Neuronal stem cell (in vitro differentiated cells): Measurements from ENCODE around the gene C4orf54.

Experiments used
- DNase-seq: peaks from one replicate; pipeline ENCODE4 v3.0.0-alpha.2; 2013; ENCODE audit warnings: low spot score
- H2AFZ ChIP-seq: one replicate; pipeline ENCODE4 v1.6.1; 2013; ENCODE audit warnings: mild to moderate bottlenecking, low read length, inconsistent platforms
- H2AK5ac ChIP-seq: 2 replicates; pipeline ENCODE4 v1.6.1; 2013; ENCODE audit warnings: low read depth, mild to moderate bottlenecking, inconsistent platforms, low read length, moderate library complexity, mixed read lengths
- H2BK120ac ChIP-seq: 2 replicates; pipeline ENCODE4 v1.6.1; 2013; ENCODE audit warnings: low read depth, mild to moderate bottlenecking, inconsistent platforms, low read length, moderate library complexity, mixed read lengths
- H2BK12ac ChIP-seq: one replicate; pipeline ENCODE4 v1.6.1; 2013; ENCODE audit warnings: low read length, inconsistent platforms
- H2BK15ac ChIP-seq: 2 replicates; pipeline ENCODE4 v1.6.1; 2013; ENCODE audit warnings: mild to moderate bottlenecking, low read length, inconsistent platforms, mixed read lengths
- H2BK5ac ChIP-seq: one replicate; pipeline ENCODE4 v1.6.1; 2013; ENCODE audit warnings: inconsistent platforms, mild to moderate bottlenecking, low read length, moderate library complexity
- H3K14ac ChIP-seq: one replicate; pipeline ENCODE4 v1.6.1; 2013; ENCODE audit warnings: low read length, inconsistent platforms
- H3K18ac ChIP-seq: 2 replicates; pipeline ENCODE4 v1.6.1; 2013; ENCODE audit warnings: low read length, inconsistent platforms
- H3K23ac ChIP-seq: 2 replicates; pipeline ENCODE4 v1.6.1; 2013; ENCODE audit warnings: low read depth, mild to moderate bottlenecking, mixed read lengths, low read length, inconsistent platforms; ENCODE audit not compliant: poor library complexity
- H3K27ac ChIP-seq: replicated peaks from 3 replicates; pipeline ENCODE4 v1.5.1; 2013; ENCODE audit warnings: low read length, inconsistent platforms
- H3K27me3 ChIP-seq, 3 experiments: 2 replicates each; pipeline ENCODE4 v1.6.1; 2013; ENCODE audit warnings: low read length in 3 of 3, mild to moderate bottlenecking in 2 of 3, inconsistent platforms in 1 of 3, low read depth in 1 of 3, mixed read lengths in 1 of 3, moderate library complexity in 1 of 3; ENCODE audit not compliant: control insufficient read depth in 3 of 3, insufficient read depth in 3 of 3
- H3K36me3 ChIP-seq, 2 donors: replicated peaks in 1 of 2; 2 replicates each; pipeline ENCODE4 v1.6.1; 2013; ENCODE audit warnings: low read length in 2 of 2; ENCODE audit not compliant: control insufficient read depth in 2 of 2, insufficient read depth in 2 of 2
- H3K4ac ChIP-seq: 2 replicates; pipeline ENCODE4 v1.6.1; 2013; ENCODE audit warnings: inconsistent platforms, mild to moderate bottlenecking, low read length, moderate library complexity
- H3K4me1 ChIP-seq, 2 donors: 1 replicate in 1 of 2; 2 replicates in 1 of 2; pipeline ENCODE4 v1.6.1; 2013; ENCODE audit warnings: low read length in 2 of 2, low read depth in 1 of 2; ENCODE audit not compliant: control insufficient read depth in 2 of 2, insufficient read depth in 1 of 2
- H3K4me2 ChIP-seq: one replicate; pipeline ENCODE4 v1.6.1; 2013; ENCODE audit warnings: mild to moderate bottlenecking, low read length, inconsistent platforms; ENCODE audit not compliant: insufficient read depth, poor library complexity, severe bottlenecking
- H3K4me3 ChIP-seq, 2 donors: 2 replicates each; pipeline ENCODE4 v1.5.1; 2013; ENCODE audit warnings: low read length in 2 of 2, mild to moderate bottlenecking in 2 of 2, inconsistent platforms in 1 of 2, moderate library complexity in 1 of 2
- H3K79me1 ChIP-seq: one replicate; pipeline ENCODE4 v1.6.1; 2013; ENCODE audit warnings: low read depth, mild to moderate bottlenecking, inconsistent platforms, low read length, moderate library complexity
- H3K9ac ChIP-seq: one replicate; pipeline ENCODE4 v1.6.1; 2013; ENCODE audit warnings: mild to moderate bottlenecking, low read depth, low read length, inconsistent platforms; ENCODE audit not compliant: poor library complexity
- H3K9me3 ChIP-seq, 2 donors: replicated peaks in 1 of 2; 2 replicates each; pipeline versions ENCODE3 to v1.6.1; 2013; ENCODE audit warnings: low read length in 2 of 2, mild to moderate bottlenecking in 2 of 2, inconsistent platforms in 1 of 2, low read depth in 1 of 2, mixed read lengths in 1 of 2, moderate library complexity in 1 of 2; ENCODE audit not compliant: control insufficient read depth in 2 of 2, insufficient read depth in 1 of 2
- H4K8ac ChIP-seq: one replicate; pipeline ENCODE4 v1.6.1; 2013; ENCODE audit warnings: low read depth, mild to moderate bottlenecking, inconsistent platforms, low read length, moderate library complexity
- H4K91ac ChIP-seq: one replicate; pipeline ENCODE4 v1.6.1; 2013; ENCODE audit warnings: low read length, low read depth, mild to moderate bottlenecking, inconsistent platforms; ENCODE audit not compliant: poor library complexity
- WGBS, 2 donors: extraction: QIAGEN DNeasy Blood & Tissue Kit; methylation state at CpG; one replicate each; pipeline ENCODE4 v1.1.7; 2013; ENCODE audit warnings: missing lambda C conversion rate in 2 of 2, mixed read lengths in 1 of 2; ENCODE audit not compliant: insufficient read length in 2 of 2, insufficient replicate concordance in 1 of 2; ENCODE audit errors: extremely low coverage in 2 of 2; 5-methylcytosine and 5-hydroxymethylcytosine counted together

C4orf54 gene

DNA sequence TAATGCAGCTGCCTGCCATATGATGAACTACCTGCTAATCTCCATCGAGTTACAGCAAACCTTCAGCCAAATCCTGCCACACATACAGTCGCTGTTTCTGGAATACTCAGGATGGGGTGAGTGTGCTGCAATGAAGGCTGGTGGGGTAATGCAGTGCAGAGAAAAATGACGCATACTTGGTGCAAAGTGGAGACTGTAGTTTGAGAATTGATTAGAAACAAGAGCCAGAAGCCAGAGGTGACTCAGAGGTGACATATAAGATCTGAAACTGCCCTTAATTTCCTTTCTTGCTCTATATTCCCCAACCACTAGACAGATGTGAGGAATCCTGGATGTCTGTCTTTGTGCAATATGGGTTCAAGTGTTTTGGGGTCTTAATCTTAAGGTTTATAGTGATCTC, 22.0 kb downstream of the C4orf54 start:
- Histone ChIP-seq H3K4ac (no peak overlapping the region), H2AFZ (no peak overlapping the region), H3K79me1 (no peaks in the 10 kb centered on the region), H3K27me3 (no peaks in the 10 kb centered on the region), H4K8ac (no peak overlapping the region), H3K4me3 (no peak overlapping the region), H3K36me3 (no peaks in the 10 kb centered on the region), H2BK120ac (no peak overlapping the region), H3K18ac (no peak overlapping the region), H3K23ac (no peak overlapping the region), H3K27ac (no peak overlapping the region), H3K4me2 (no peak overlapping the region), H3K9ac (no peak overlapping the region), H2AK5ac (no peak overlapping the region), H2BK5ac (no peak overlapping the region), H3K4me1 (no peaks in the 10 kb centered on the region), H3K14ac (no peak overlapping the region), H4K91ac (no peak overlapping the region), H3K9me3 (no peaks in the 10 kb centered on the region), H2BK15ac (no peak overlapping the region), H2BK12ac (no peak overlapping the region)
- no CpG with 5 or more reads among the region's 3 CpGs for WGBS, 2 donors
- DNase-seq, result no peak

DNA sequence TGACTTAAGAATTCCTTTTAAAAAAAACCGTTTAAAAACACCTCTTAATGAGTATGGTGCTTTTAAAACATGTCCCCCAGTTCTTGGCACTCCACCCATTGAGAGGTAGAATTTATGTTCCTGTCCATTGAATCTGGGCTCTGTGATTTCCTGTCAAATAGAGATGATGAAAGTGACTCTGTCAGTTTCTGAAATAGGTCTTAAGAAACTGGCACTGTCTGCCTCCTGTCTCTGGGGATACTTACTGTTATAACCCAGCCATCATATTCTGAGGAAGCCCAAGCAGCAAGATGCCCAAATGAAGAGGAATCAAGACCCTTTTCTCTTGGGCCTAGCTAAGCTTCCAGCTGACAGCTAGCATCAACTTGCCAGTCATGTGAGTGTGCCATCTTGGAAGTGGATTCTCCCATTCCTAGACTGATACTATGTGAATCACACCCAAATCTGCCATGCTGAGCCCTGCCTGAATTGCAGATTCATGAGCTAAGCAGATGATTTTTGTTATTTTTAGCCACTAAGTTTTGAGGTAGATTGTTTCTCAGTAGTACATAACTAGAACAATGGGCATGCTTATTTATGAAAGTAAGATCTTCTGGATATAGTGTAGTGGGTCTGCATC, 22.8 kb downstream of the C4orf54 start:
- Histone ChIP-seq H3K9me3 (no peaks in the 10 kb centered on the region), H3K4me1 (no peaks in the 10 kb centered on the region), H3K36me3 (no peaks in the 10 kb centered on the region), H2BK5ac (no peak overlapping the region), H2AFZ (peak overlapping the region; percentile 1), H3K4ac (no peak overlapping the region), H3K14ac (no peak overlapping the region), H2AK5ac (no peak overlapping the region), H4K91ac (no peak overlapping the region), H3K79me1 (no peaks in the 10 kb centered on the region), H3K27ac (no peak overlapping the region), H2BK12ac (no peak overlapping the region), H3K9ac (no peak overlapping the region), H2BK120ac (no peak overlapping the region), H4K8ac (no peak overlapping the region), H3K23ac (no peak overlapping the region), H2BK15ac (no peak overlapping the region), H3K27me3 (no peaks in the 10 kb centered on the region), H3K18ac (no peak overlapping the region), H3K4me2 (no peak overlapping the region), H3K4me3 (no peak overlapping the region)
- no peak for DNase-seq
- WGBS, 2 donors, result no CpG with 5 or more reads among the region's 1 CpG

DNA sequence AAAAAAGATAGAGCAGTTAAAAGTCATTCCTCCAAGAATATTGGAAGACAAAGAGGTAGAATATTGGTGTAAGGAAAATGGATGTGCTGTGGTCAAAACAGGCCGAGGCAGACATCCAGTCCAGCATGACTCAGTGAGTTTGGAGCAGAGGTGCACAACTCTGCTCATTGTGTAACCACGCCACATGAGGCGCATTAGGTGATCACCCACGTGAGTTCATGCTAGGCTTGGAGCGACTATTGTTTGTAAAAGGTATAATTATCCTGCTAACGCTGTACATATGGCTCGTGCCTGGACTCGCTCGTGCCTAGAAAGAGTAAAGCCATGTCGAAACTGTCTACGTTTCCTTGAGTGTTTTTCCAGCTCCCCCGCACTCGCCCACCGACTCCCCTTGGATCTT, 23.9 kb downstream of the C4orf54 start:
- Histone ChIP-seq H2AFZ (no peak overlapping the region), H4K8ac (no peak overlapping the region), H4K91ac (no peak overlapping the region), H3K14ac (no peak overlapping the region), H2AK5ac (no peak overlapping the region), H2BK5ac (no peak overlapping the region), H3K9ac (no peak overlapping the region), H3K18ac (no peak overlapping the region), H3K27me3 (no peaks in the 10 kb centered on the region), H2BK120ac (no peak overlapping the region), H3K27ac (no peak overlapping the region), H3K4ac (no peak overlapping the region), H2BK15ac (no peak overlapping the region), H3K9me3 (no peaks in the 10 kb centered on the region), H3K79me1 (no peaks in the 10 kb centered on the region), H3K4me3 (no peak overlapping the region), H3K36me3 (no peaks in the 10 kb centered on the region), H2BK12ac (no peak overlapping the region), H3K4me2 (no peak overlapping the region), H3K4me1 (no peaks in the 10 kb centered on the region), H3K23ac (no peak overlapping the region)
- no CpG with 5 or more reads among the region's 14 CpGs for WGBS, 2 donors
- no peak for DNase-seq

DNA sequence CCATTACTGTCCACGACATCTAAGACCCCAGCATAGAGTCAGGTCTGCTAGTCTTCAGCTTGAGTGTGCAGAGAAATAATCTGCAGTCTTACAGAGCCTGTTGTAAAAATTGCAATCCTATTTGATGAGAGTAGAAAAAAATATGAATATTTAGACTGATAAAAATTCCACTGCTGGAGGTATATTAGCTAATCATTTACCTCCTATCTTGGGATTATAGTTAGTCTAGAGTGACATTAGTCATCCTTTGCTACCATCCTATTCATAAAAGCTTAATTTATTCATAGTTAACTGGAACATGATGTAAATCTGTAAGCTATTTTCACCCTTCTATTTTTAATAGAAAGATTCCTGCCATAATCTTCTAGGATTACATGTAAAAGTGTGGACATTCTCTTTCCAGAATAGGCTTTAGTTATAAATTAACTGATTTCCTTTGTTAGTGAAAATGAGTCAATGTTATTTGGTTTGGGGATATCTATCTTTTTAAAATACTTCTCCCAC, 26.7 kb downstream of the C4orf54 start:
- no peaks in the 10 kb centered on the region for H3K9me3 ChIP-seq
- no peaks in the 10 kb centered on the region for H3K4me1 ChIP-seq
- no peak overlapping the region for H4K91ac ChIP-seq
- H3K27ac ChIP-seq, result no peak overlapping the region
- no peak overlapping the region for H2BK120ac ChIP-seq
- no peak overlapping the region for H2AFZ ChIP-seq
- H2BK15ac ChIP-seq, result no peak overlapping the region
- no peaks in the 10 kb centered on the region for H3K79me1 ChIP-seq
- H4K8ac ChIP-seq, result no peak overlapping the region
- WGBS, 2 donors, result no CpG with 5 or more reads among the region's 1 CpG
- no peaks in the 10 kb centered on the region for H3K27me3 ChIP-seq
- no peak overlapping the region for H3K4ac ChIP-seq
- H3K4me2 ChIP-seq, result no peak overlapping the region
- H3K4me3 ChIP-seq, result no peak overlapping the region
- H2BK12ac ChIP-seq, result no peak overlapping the region
- no peak overlapping the region for H2BK5ac ChIP-seq
- DNase-seq, result no peak
- no peak overlapping the region for H3K14ac ChIP-seq
- no peak overlapping the region for H3K23ac ChIP-seq
- H3K9ac ChIP-seq, result no peak overlapping the region
- H3K36me3 ChIP-seq, result no peaks in the 10 kb centered on the region
- no peak overlapping the region for H3K18ac ChIP-seq
- H2AK5ac ChIP-seq, result no peak overlapping the region
